ENCODE measurements around the gene ILDR2. TPM values are rescaled to one million over a fixed set of nuclear protein-coding genes. Genes with fewer than 3 reads are reported as not detected.

Gene ILDR2
- total RNA-seq, 2 donors from 2014 or later, result 2.1 to 3.5 TPM

DNA sequence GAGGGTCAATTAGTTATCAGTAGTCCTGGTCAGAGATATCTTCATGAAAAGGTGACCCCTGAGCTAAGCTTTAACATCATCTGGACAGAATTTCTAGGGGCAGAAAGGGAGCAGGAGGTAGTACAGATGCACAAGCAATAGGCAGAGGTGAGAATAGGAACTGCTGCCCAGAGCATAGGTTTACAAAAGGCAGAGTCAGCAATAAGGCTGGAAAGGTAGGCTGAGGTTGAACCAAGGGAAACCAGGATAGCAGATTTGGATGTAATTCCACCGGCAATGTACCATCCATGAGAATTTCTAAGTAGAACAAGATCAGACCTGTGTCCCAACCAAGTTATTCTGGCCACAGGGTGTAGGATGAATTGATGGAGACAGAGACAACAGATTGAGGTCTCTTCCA is 6.2 kb upstream of the ILDR2 start:
- ATAC-seq (no peak), DNase-seq (ENCODE audit: low spot score) (no peak)
- H3K4me1 Mint-ChIP-seq (ENCODE audit: low read depth in 2 of 2), result peaks cover 0 to under 1% of the 10 kb centered on the region in 2 donors
- peaks cover 19 to 34% of the 10 kb centered on the region in 2 donors for H3K27me3 Mint-ChIP-seq
- no peak overlapping the region for H3K4me3 Mint-ChIP-seq
- no peaks in the 10 kb centered on the region for H3K9me3 Mint-ChIP-seq
- H3K27ac Mint-ChIP-seq, result no peak overlapping the region
- no peaks in the 10 kb centered on the region for H3K36me3 Mint-ChIP-seq

GRCh38 chr1:166980818-166981217 is 5.5 kb upstream of the ILDR2 start:
- no peaks in the 10 kb centered on the region for H3K9me3 Mint-ChIP-seq
- DNase-seq (ENCODE audit: low spot score) (no peak), ATAC-seq (no peak)
- H3K36me3 Mint-ChIP-seq, result no peaks in the 10 kb centered on the region
- peaks cover 6 to 8% of the 10 kb centered on the region in 2 donors for H3K4me1 Mint-ChIP-seq (ENCODE audit: low read depth in 2 of 2)
- peaks cover 17 to 26% of the 10 kb centered on the region in 2 donors for H3K27me3 Mint-ChIP-seq
- H3K27ac Mint-ChIP-seq, result no peak overlapping the region
- H3K4me3 Mint-ChIP-seq, result no peak overlapping the region

DNA sequence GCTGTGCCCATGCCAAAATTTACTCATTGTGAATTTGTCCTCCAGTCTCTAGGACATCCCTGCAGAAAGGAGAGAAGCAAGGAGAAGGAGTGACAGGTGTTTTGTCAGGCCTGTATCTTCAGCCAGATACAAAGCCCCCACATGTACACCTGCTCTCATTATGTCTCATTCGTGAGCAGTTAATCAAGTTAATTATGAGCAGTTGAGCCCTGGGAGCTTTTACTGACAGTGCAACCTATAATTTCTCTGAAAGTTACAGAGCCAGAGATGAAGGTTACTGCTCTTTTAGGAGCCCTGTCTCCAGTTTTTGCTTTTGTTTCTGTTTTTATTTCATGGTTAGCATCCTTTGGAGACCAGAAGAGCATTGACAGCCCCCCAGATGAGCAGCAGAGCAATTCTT is 5.0 kb upstream of the ILDR2 start:
- H3K4me1 Mint-ChIP-seq (ENCODE audit: low read depth in 2 of 2), result peaks cover 8% of the 10 kb centered on the region in 2 donors
- ATAC-seq, result no peak
- H3K36me3 Mint-ChIP-seq, result no peaks in the 10 kb centered on the region
- no peak for DNase-seq (ENCODE audit: low spot score)
- no peak overlapping the region for H3K27ac Mint-ChIP-seq
- H3K27me3 Mint-ChIP-seq, result peaks cover 16 to 22% of the 10 kb centered on the region in 2 donors
- H3K9me3 Mint-ChIP-seq, result no peaks in the 10 kb centered on the region
- H3K4me3 Mint-ChIP-seq, result no peak overlapping the region

- H3K27me3 Mint-ChIP-seq, result peaks cover 15 to 18% of the 10 kb centered on the region in 2 donors
Measured at GRCh38 chr1:166978821-166979220, 3.5 kb upstream of the ILDR2 start.

DNA sequence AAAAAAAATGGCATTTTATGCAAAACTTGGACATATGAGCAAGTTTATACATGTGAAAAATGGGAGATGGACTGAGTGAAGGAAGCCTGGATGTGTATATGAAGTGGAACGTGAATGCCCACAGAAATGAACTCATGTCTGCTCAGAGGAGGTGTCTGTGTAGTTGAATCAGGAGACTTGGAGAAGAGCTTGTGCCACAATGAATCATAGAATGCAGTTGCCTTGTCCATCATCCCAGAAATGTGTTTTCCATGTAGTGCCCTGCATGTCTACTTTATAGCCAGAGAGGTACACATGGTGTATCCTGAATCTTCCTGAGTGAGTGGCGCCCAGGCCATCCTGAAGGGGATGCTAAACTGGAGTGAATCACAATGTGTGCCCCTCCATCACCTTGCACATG is 2.6 kb upstream of the ILDR2 start:
- Mint-ChIP-seq H3K36me3 (no peaks in the 10 kb centered on the region), H3K4me3 (no peak overlapping the region), H3K4me1 (ENCODE audit: low read depth in 2 of 2) (peaks cover 19 to 22% of the 10 kb centered on the region in 2 donors), H3K27ac (no peak overlapping the region), H3K27me3 (peaks cover 15 to 20% of the 10 kb centered on the region in 2 donors), H3K9me3 (no peaks in the 10 kb centered on the region)
- no peak for ATAC-seq
- no peak for DNase-seq (ENCODE audit: low spot score)

More at GRCh38 chr1:166978821-166979220, 3.5 kb upstream of the ILDR2 start:
- ATAC-seq (no peak), DNase-seq (ENCODE audit: low spot score) (no peak)
- Mint-ChIP-seq H3K27ac (no peak overlapping the region), H3K4me3 (no peak overlapping the region), H3K36me3 (no peaks in the 10 kb centered on the region), H3K4me1 (ENCODE audit: low read depth in 2 of 2) (peaks cover 19 to 21% of the 10 kb centered on the region in 2 donors), H3K9me3 (no peaks in the 10 kb centered on the region)

DNA sequence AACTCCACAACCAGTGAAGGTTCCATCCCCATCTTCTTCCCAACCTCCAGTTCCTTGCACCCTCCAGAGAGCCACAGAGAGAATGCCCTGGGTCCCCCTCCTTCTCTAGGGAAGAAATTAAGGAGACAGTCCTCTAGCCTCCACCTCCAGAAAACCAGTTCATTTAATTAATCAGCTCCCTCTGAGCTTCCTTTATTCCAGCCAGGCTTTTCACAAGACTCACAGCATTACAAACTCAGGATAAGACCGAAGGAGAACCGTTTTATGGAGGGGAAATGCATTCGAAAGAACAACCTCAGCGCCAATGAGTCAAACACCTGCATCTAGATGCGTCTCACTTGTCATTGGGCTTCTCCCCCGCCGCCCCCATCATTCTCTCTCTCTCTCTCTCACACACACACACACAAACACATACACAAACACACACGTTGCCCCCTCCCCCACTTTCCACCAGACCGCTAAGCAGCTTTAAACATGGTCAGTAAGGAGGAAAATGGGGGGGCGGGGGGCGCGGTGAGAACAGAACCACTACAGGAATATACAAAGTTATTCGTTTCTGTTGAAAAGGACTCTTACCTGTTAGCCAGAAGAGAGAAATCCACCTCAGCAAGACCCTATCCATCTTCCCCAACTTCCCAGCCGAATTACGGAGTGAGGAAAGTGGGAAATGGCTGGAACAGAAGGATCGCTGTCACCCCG is 544 bp downstream of the ILDR2 start:
- DNase-seq (ENCODE audit: low spot score) (no peak), ATAC-seq (no peak)
- peaks cover 29 to 42% of the 10 kb centered on the region in 2 donors for H3K27me3 Mint-ChIP-seq
- H3K27ac Mint-ChIP-seq, result peak overlapping the region; percentile 40 to 70
- no peaks in the 10 kb centered on the region for H3K36me3 Mint-ChIP-seq
- no peaks in the 10 kb centered on the region for H3K9me3 Mint-ChIP-seq
- H3K4me1 Mint-ChIP-seq (ENCODE audit: low read depth in 2 of 2), result peaks cover 22 to 23% of the 10 kb centered on the region in 2 donors
- H3K4me3 Mint-ChIP-seq, result peak overlapping the region; percentile 86

GRCh38 chr1:166972826-166973225 is 2.5 kb downstream of the ILDR2 start:
- Mint-ChIP-seq H3K27ac (peak overlapping the region in 1 of 2 donors; percentile 11), H3K36me3 (no peaks in the 10 kb centered on the region), H3K4me3 (no peak overlapping the region), H3K9me3 (no peaks in the 10 kb centered on the region), H3K27me3 (peaks cover 38 to 54% of the 10 kb centered on the region in 2 donors), H3K4me1 (ENCODE audit: low read depth in 2 of 2) (peaks cover 22 to 23% of the 10 kb centered on the region in 2 donors)
- ATAC-seq (no peak), DNase-seq (ENCODE audit: low spot score) (no peak)

- no peak for DNase-seq (ENCODE audit: low spot score)
- Mint-ChIP-seq H3K9me3 (no peaks in the 10 kb centered on the region), H3K4me3 (no peak overlapping the region), H3K36me3 (no peaks in the 10 kb centered on the region), H3K27ac (peak overlapping the region in 1 of 2 donors; percentile 11), H3K27me3 (peaks cover 39 to 56% of the 10 kb centered on the region in 2 donors), H3K4me1 (ENCODE audit: low read depth in 2 of 2) (peaks cover 22 to 23% of the 10 kb centered on the region in 2 donors)
- no peak for ATAC-seq
Measured at GRCh38 chr1:166972193-166972592, 3.1 kb downstream of the ILDR2 start.

DNA sequence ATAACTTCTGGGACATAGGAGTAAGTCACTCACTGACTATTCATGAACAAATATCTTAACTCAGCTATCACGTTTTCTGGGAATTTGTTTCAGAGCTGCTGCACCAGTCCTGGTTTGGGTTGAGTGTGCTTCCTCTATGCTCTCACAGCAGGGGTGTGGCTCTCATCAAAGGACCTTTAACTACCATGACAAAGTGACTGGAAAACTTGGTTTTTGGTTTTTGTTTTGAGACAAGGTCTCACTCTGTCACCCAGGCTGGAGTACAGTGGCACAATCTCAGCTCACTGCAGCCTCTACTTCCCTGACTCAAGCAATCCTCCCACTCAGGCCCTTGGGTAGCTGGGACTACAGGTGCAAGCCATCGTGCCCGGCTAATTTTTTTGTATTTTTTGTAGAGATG is 4.1 kb downstream of the ILDR2 start:
- peaks cover 20% of the 10 kb centered on the region in 2 donors for H3K4me1 Mint-ChIP-seq (ENCODE audit: low read depth in 2 of 2)
- ATAC-seq (no peak), DNase-seq (ENCODE audit: low spot score) (no peak)
- H3K36me3 Mint-ChIP-seq, result no peaks in the 10 kb centered on the region
- peaks cover 39 to 52% of the 10 kb centered on the region in 2 donors for H3K27me3 Mint-ChIP-seq
- no peak overlapping the region for H3K4me3 Mint-ChIP-seq
- no peak overlapping the region for H3K27ac Mint-ChIP-seq
- H3K9me3 Mint-ChIP-seq, result no peaks in the 10 kb centered on the region

- Mint-ChIP-seq H3K36me3 (no peaks in the 10 kb centered on the region), H3K4me3 (no peak overlapping the region), H3K27ac (no peak overlapping the region), H3K4me1 (ENCODE audit: low read depth in 2 of 2) (peaks cover 4 to 7% of the 10 kb centered on the region in 2 donors), H3K27me3 (peaks cover 31 to 44% of the 10 kb centered on the region in 2 donors), H3K9me3 (no peaks in the 10 kb centered on the region)
- DNase-seq (ENCODE audit: low spot score), result no peak
- ATAC-seq, result no peak
Measured at GRCh38 chr1:166969074-166969677, 6.2 kb downstream of the ILDR2 start.

DNA sequence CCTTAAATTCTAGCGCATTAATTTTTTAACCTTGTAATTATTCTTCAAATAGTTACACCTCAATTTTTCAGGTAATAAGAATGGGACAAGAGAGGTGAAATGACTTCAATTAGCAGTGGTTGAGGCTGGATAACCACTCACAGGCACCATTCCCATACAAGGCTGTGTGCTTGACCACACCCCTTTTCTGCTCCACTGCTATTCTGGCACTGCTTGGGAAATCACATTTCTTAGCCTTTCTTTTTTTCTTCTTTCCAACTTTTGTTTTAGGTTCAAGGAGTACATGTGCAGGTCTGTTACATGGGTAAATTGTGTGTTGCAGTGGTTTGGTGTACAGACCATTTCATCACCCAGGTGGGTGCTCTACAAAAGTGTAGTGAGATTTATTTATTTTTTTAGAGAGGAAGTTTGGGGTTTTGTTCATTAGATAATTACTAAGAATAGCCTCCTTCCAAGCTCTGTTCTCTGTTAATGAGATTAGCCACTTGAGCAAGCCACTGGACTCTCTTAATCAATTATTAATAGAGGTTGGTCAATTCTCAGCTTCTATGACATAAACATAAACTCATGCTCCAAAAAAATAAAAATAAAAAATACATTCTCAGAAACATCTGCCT is 14.4 kb downstream of the ILDR2 start:
- Mint-ChIP-seq H3K4me3 (no peak overlapping the region), H3K27ac (no peak overlapping the region), H3K4me1 (ENCODE audit: low read depth in 2 of 2) (no peaks in the 10 kb centered on the region), H3K9me3 (no peaks in the 10 kb centered on the region), H3K36me3 (no peaks in the 10 kb centered on the region), H3K27me3 (peaks cover 10 to 25% of the 10 kb centered on the region in 2 donors)
- DNase-seq (ENCODE audit: low spot score), result no peak
- ATAC-seq, result no peak

DNA sequence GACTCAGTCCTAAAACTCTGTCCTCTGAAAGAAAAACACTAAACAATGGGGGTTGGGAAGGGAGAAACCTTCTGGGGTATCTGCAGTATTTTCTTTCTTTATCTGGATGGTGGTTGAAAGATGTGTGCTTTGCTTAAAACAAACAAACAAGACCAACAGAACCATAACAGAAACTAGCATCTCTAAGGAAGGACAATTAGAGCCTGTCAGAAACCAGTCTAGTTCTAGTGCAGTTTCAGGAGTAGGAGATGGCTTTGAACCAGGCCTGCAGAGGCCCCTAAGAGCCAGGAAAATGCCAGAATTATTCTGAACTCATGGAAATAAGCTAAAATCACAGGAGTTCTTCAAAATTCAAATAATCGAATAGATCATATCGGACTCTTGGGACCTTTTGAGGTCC is 18.5 kb downstream of the ILDR2 start:
- Mint-ChIP-seq H3K9me3 (no peaks in the 10 kb centered on the region), H3K4me1 (ENCODE audit: low read depth in 2 of 2) (no peaks in the 10 kb centered on the region), H3K27ac (no peak overlapping the region), H3K36me3 (no peaks in the 10 kb centered on the region), H3K4me3 (no peak overlapping the region), H3K27me3 (peaks cover 5 to 23% of the 10 kb centered on the region in 2 donors)
- ATAC-seq, result no peak
- no peak for DNase-seq (ENCODE audit: low spot score)

GRCh38 chr1:166956057-166956850 is 19.1 kb downstream of the ILDR2 start:
- Mint-ChIP-seq H3K36me3 (no peaks in the 10 kb centered on the region), H3K27me3 (peaks cover 5 to 23% of the 10 kb centered on the region in 2 donors), H3K4me1 (ENCODE audit: low read depth in 2 of 2) (no peaks in the 10 kb centered on the region), H3K4me3 (no peak overlapping the region), H3K9me3 (no peaks in the 10 kb centered on the region), H3K27ac (no peak overlapping the region)
- DNase-seq (ENCODE audit: low spot score) (no peak), ATAC-seq (no peak)

Measured in natural killer cell treated with Interleukin-12 subunit alpha and Interleukin-12 subunit beta and Interleukin-15 and Interleukin-18, amount 100 ng/mL, for 72 hours (primary cell).